22Rv1 (cell line): ENCODE measurements around the gene CCDC85B.

Source experiments
- CTCF ChIP-seq: fragments of 450-650 bp; IDR thresholded peaks from 2 replicates; pipeline ENCODE4 v1.5.1; 2017; ENCODE audit warnings: mild to moderate bottlenecking
- ZFX ChIP-seq: fragments of 450-650 bp; IDR thresholded peaks from 2 replicates; pipeline ENCODE4 v1.6.1; 2017; ENCODE audit warnings: antibody characterized with exemption, borderline replicate concordance

- no peak for TF ChIP-seq CTCF
- TF ChIP-seq ZFX, result no peak
Measured at GRCh38 chr11:65897020-65897471, 6.6 kb downstream of the CCDC85B start.
